K562 (cell line): ENCODE measurements around the gene WNT7A. TPM values are rescaled to one million over a fixed set of nuclear protein-coding genes. Genes with fewer than 3 reads are reported as not detected.

Experiments
- ATAC-seq: fragments of 200-7000 bp; cut with Tn5 transposase; 3 replicates; pipeline ENCODE4 v1.9.1; 2020; ENCODE audit warnings: moderate library complexity
- BruUV-seq: library from RNA; stranded (reverse); fragments of 400-500 nt; replicated peaks from 2 replicates; lab custom pipeline; 2021; lab: Mats Ljungman, UMichigan
- CTCF ChIA-PET: fragments of 300-600 bp; formaldehyde crosslinking; extraction: SDS; loops from one replicate; lab custom pipeline; 2021; ENCODE audit warnings: low intra/inter-chr PET ratio; lab: Yijun Ruan, JAX
- POLR2A ChIA-PET: fragments of 300-600, 350-650 bp; sonication (Branson Sonifier 250); formaldehyde crosslinking; extraction: SDS; loops from one replicate; lab custom pipeline; 2021; ENCODE audit warnings: antibody characterized with exemption, inconsistent platforms; lab: Yijun Ruan, JAX
- DNase-seq, 4 experiments: peaks; one replicate each; pipeline versions ENCODE4 v3.0.0 to v3.0.0-alpha.2; 2011 to 2018; ENCODE audit warnings: low spot score in 3 of 4, mixed read lengths in 3 of 4; ENCODE audit errors: extremely low read depth in 1 of 4
- FAIRE-seq: peaks from 2 replicates; lab custom pipeline; 2011; peaks lifted over from hg19 to GRCh38; lab: Jason Lieb, UNC
- H2AFZ ChIP-seq: 2 replicates; pipeline ENCODE4 v1.6.0; 2011; ENCODE audit warnings: low read depth, low read length, control low read depth, inconsistent platforms
- H3K27ac ChIP-seq: fragments of 200-600 bp; 3 replicates; pipeline ENCODE4 v1.8.0; 2011; ENCODE audit warnings: low read depth, mild to moderate bottlenecking, control low read depth, inconsistent platforms, low read length, moderate library complexity, mixed read lengths; ENCODE audit errors: extremely low read depth
- H3K27me3 ChIP-seq, 2 experiments: fragments of 300-600 bp in 1 of 2; 2 replicates in 1 of 2; 3 replicates in 1 of 2; pipeline versions ENCODE4 v1.6.0 to v1.8.0; 2011; ENCODE audit warnings: inconsistent platforms in 2 of 2, low read length in 2 of 2, mild to moderate bottlenecking in 1 of 2, mixed read lengths in 1 of 2, moderate library complexity in 1 of 2; ENCODE audit not compliant: control insufficient read depth in 2 of 2, insufficient read depth in 2 of 2
- H3K36me3 ChIP-seq: fragments of 300-600 bp; 3 replicates; pipeline ENCODE4 v1.8.0; 2011; ENCODE audit warnings: mild to moderate bottlenecking, low read length, inconsistent platforms; ENCODE audit not compliant: control insufficient read depth, insufficient read depth
- H3K4me1 ChIP-seq, 2 experiments: fragments of 200-600 bp in 1 of 2; replicated peaks in 1 of 2; 2 replicates in 1 of 2; 3 replicates in 1 of 2; pipeline versions ENCODE4 v1.5.1 to v1.8.0; 2011; ENCODE audit warnings: inconsistent platforms in 2 of 2, low read length in 2 of 2, mild to moderate bottlenecking in 1 of 2, mixed read lengths in 1 of 2, moderate library complexity in 1 of 2; ENCODE audit not compliant: control insufficient read depth in 2 of 2, insufficient read depth in 2 of 2
- H3K4me2 ChIP-seq: 2 replicates; pipeline ENCODE4 v1.6.1; 2011; ENCODE audit warnings: low read length, control low read depth, inconsistent platforms, mixed read lengths; ENCODE audit not compliant: insufficient read depth
- H3K4me3 ChIP-seq: fragments of 200-600 bp; sonication (generic), shearing (Covaris generic); 2 replicates; pipeline ENCODE4 v1.5.1; 2016; ENCODE audit warnings: control low read depth, inconsistent platforms
- H3K79me2 ChIP-seq: fragments of 200-600 bp; 3 replicates; pipeline ENCODE4 v1.8.0; 2011; ENCODE audit warnings: low read length, inconsistent platforms; ENCODE audit not compliant: control insufficient read depth, insufficient read depth
- H3K9ac ChIP-seq, 2 experiments: 2 replicates each; pipeline versions ENCODE4 v1.6.0 to v1.6.1; 2011; ENCODE audit warnings: low read depth in 2 of 2, low read length in 2 of 2, control low read depth in 1 of 2, inconsistent platforms in 1 of 2, mild to moderate bottlenecking in 1 of 2, mixed read lengths in 1 of 2; ENCODE audit not compliant: insufficient read depth in 1 of 2
- H3K9me1 ChIP-seq: one replicate; pipeline ENCODE4 v1.6.0; 2011; ENCODE audit warnings: inconsistent platforms, mild to moderate bottlenecking, low read length, moderate library complexity; ENCODE audit not compliant: control insufficient read depth, insufficient read depth
- H3K9me3 ChIP-seq: replicated peaks from 2 replicates; pipeline ENCODE4 v1.5.1; 2011; ENCODE audit warnings: low read depth, low read length, inconsistent platforms; ENCODE audit not compliant: control insufficient read depth, insufficient read depth
- H4K20me1 ChIP-seq: replicated peaks from 2 replicates; pipeline ENCODE4 v1.6.1; 2011; ENCODE audit warnings: low read length, inconsistent platforms, mixed read lengths; ENCODE audit not compliant: control insufficient read depth, insufficient read depth
- CCNT2 ChIP-seq: IDR thresholded peaks from 2 replicates; pipeline ENCODE4 v1.6.1; 2011; ENCODE audit warnings: borderline replicate concordance, low read depth, mild to moderate bottlenecking, moderate library complexity, mixed read lengths, low read length; ENCODE audit not compliant: insufficient read length; ENCODE audit errors: extremely low read depth
- DACH1 ChIP-seq: fragments of 450-650 bp; IDR thresholded peaks from 2 replicates; pipeline ENCODE4 v1.6.1; 2018; ENCODE audit not compliant: partially characterized antibody
- FOSL1 ChIP-seq: fragments of 200-800 bp; sonication (Bioruptor generic); conservative IDR thresholded peaks from 2 replicates; pipeline ENCODE4 v1.6.1; 2016; ENCODE audit warnings: missing genetic modification characterization, missing compliant biosample characterization
- FOXJ3 ChIP-seq: sonication (generic); formaldehyde crosslinking; IDR thresholded peaks from 2 replicates; pipeline ENCODE4 v1.4.0; 2020; ENCODE audit warnings: mild to moderate bottlenecking, missing genetic modification reagents
- HEY1 ChIP-seq: fragments of 250-450 bp; sonication (Bioruptor Pico); IDR thresholded peaks from 2 replicates; pipeline ENCODE4 v1.5.0; 2020; ENCODE audit warnings: mild to moderate bottlenecking, moderate library complexity, borderline replicate concordance
- NCOA2 ChIP-seq, 2 experiments: fragments of 450-650 bp; IDR thresholded peaks; 2 replicates each; pipeline ENCODE4 v1.6.1; 2018; ENCODE audit warnings: mild to moderate bottlenecking in 2 of 2, moderate library complexity in 1 of 2; ENCODE audit not compliant: partially characterized antibody in 2 of 2
- PYGO2 ChIP-seq: fragments of 450-650 bp; IDR thresholded peaks from 2 replicates; pipeline ENCODE4 v1.6.1; 2016; ENCODE audit warnings: mild to moderate bottlenecking, missing genetic modification characterization, moderate library complexity, missing compliant biosample characterization
- TBL1XR1 ChIP-seq, 2 experiments: IDR thresholded peaks; 2 replicates each; pipeline ENCODE4 v1.6.1; 2012; ENCODE audit warnings: improper control_type of control experiment in 2 of 2, low read length in 2 of 2, mild to moderate bottlenecking in 1 of 2
- TCF7L2 ChIP-seq: fragments of 150-350 bp; IDR thresholded peaks from 2 replicates; pipeline ENCODE4 v1.6.1; 2016; ENCODE audit warnings: low read depth, mild to moderate bottlenecking, low read length, moderate library complexity
- ZNF224 ChIP-seq: sonication (generic); formaldehyde crosslinking; IDR thresholded peaks from 2 replicates; pipeline ENCODE4 v1.8.0; 2022; ENCODE audit warnings: mild to moderate bottlenecking, missing genetic modification reagents
- ZNF280B ChIP-seq: fragments of 250-450 bp; sonication (Bioruptor Pico); IDR thresholded peaks from 2 replicates; pipeline ENCODE4 v1.5.1; 2021; ENCODE audit warnings: mild to moderate bottlenecking
- ZNF324 ChIP-seq: fragments of 250-450 bp; sonication (Bioruptor Pico); IDR thresholded peaks from 2 replicates; pipeline ENCODE4 v1.4.0; 2020; ENCODE audit warnings: mild to moderate bottlenecking
- ZNF384 ChIP-seq: IDR thresholded peaks from 2 replicates; pipeline ENCODE4 v1.6.1; 2012; ENCODE audit warnings: low read depth, low read length, improper control_type of control experiment
- ZNF551 ChIP-seq: fragments of 250-450 bp; sonication (Bioruptor Pico); IDR thresholded peaks from 2 replicates; pipeline ENCODE4 v1.5.0; 2021; ENCODE audit warnings: mild to moderate bottlenecking, moderate library complexity
- WGBS: fragments of 100-300 bp; shearing (Covaris generic); methylation state at CpG from one replicate; pipeline ENCODE4 v1.1.6; 2016; ENCODE audit warnings: low coverage, mixed read lengths; ENCODE audit not compliant: insufficient coverage; ENCODE audit errors: missing lambda C conversion rate; 5-methylcytosine and 5-hydroxymethylcytosine counted together
- in situ Hi-C: fragments of 300-500 bp; cut with MboI; formaldehyde crosslinking; loops from 4 replicates; pipeline ENCODE4 v1.15.0; 2018; ENCODE audit warnings: inconsistent platforms, mixed read lengths
- intact Hi-C: fragments of 100-400 bp; cut with micrococcal nuclease; formaldehyde crosslinking; loops from 2 replicates; pipeline ENCODE4 v1.14.2; 2022
- polyA plus RNA-seq, 8 experiments: library from polyadenylated mRNA; depleted of rRNA in 4 of 8; stranded (reverse) in 5 of 8; unstranded in 3 of 8; fragments of >200 nt; fragmentation: Nextera tagmentation in 2 of 8; fragmentation: Illumina TruSeq in 1 of 8; extraction: Ambion mirVana in 2 of 8; extraction: Trizol in 1 of 8; gene quantifications; 2 replicates each; pipeline versions ENCODE4 v1.2.1 to v1.2.3, GENCODE V29; 2011 to 2014; ENCODE audit warnings: inconsistent platforms in 1 of 8, missing spikeins in 1 of 8
- total RNA-seq, 7 experiments: library from RNA; depleted of rRNA in 6 of 7; stranded (reverse); fragments of >200 nt in 6 of 7; fragmentation: Illumina TruSeq in 2 of 7; extraction: Trizol in 2 of 7; gene quantifications; 2 replicates each; pipeline versions ENCODE4 v1.2.1 to v1.2.3, GENCODE V29; 2011 to 2021; ENCODE audit warnings: low replicate concordance in 1 of 7

WNT7A gene
- total and polyA plus RNA-seq, 9 of the 15 experiments (the other 6 are each of a cell fraction or from before 2014, with no cell fraction given) = 0.03 TPM; not detected in 8

GRCh38 chr3:13767896-13768295 is 112.0 kb downstream of the WNT7A start (continued):
- no peak for TF ChIP-seq ZNF324
- TF ChIP-seq HEY1 (CRISPR knock-in tag) = no peak
- TF ChIP-seq DACH1 = no peak
- no peak for TF ChIP-seq FOXJ3
- no peak for TF ChIP-seq ZNF280B (CRISPR knock-in tag)
- TF ChIP-seq ZNF384 = no peak
- no peak for TF ChIP-seq TBL1XR1 (IDR thresholded peaks at IDR 0.05; ENCODE audit: low read length in 2 of 2)

- BruUV-seq = no TSS peak
- no peaks in the 10 kb centered on the region for H3K9me1 ChIP-seq
- TF ChIP-seq FOSL1 (tag) = no peak
- TF ChIP-seq NCOA2 (IDR thresholded peaks at IDR 0.05; ENCODE audit: partially characterized antibody in 2 of 2) = no peak
- TF ChIP-seq PYGO2 (tag) = no peak
- TF ChIP-seq CCNT2 = no peak
- TF ChIP-seq TCF7L2 = no peak
- no peak for TF ChIP-seq ZNF224 (CRISPR knock-in tag)
- TF ChIP-seq ZNF551 (CRISPR knock-in tag) = no peak
- DNase-seq (no peak), FAIRE-seq (no peak), ATAC-seq (no peak)
- H2AFZ ChIP-seq = no peak overlapping the region
- no peak overlapping the region for H3K4me3 ChIP-seq
- H4K20me1 ChIP-seq = no peaks in the 10 kb centered on the region; the same call in 1 of the 2 replicates
- H3K9me3 ChIP-seq = no peaks in the 10 kb centered on the region
- H3K79me2 ChIP-seq = no peaks in the 10 kb centered on the region
- no peak overlapping the region for H3K4me2 ChIP-seq
- H3K9ac ChIP-seq = no peak overlapping the region
- no peak overlapping the region for H3K27ac ChIP-seq
- in situ Hi-C loops (no loop called here), intact Hi-C loops (no loop called here)
- CTCF ChIA-PET = no interaction called here
- peaks cover 0 to 50% of the 10 kb centered on the region in 2 experiments; a peak in 3 of 5 replicates for H3K27me3 ChIP-seq
- POLR2A ChIA-PET = interaction anchor here (0.6 to 1.1 kb wide), 2 partner anchors 22 to 1937 kb away, joined by 3 read pairs; no protein-coding TSS in a partner anchor
- no peaks in the 10 kb centered on the region for H3K4me1 ChIP-seq
- H3K36me3 ChIP-seq = no peaks in the 10 kb centered on the region
- 2% methylated on average over 6 of the region's 6 CpGs for WGBS
These were observed 112.8 kb downstream of the WNT7A start for GRCh38 chr3:13767030-13767429.
